Metanephros (tissue), 2 donors: ENCODE measurements around the gene SEPTIN14. TPM values are rescaled to one million over a fixed set of nuclear protein-coding genes. Genes with fewer than 3 reads are reported as not detected.

ENCODE experiments used
- small RNA-seq: library from RNA; depleted of rRNA; stranded (forward); fragments of <200 nt; gene quantifications from one replicate; pipeline ENCODE3, GENCODE V24; 2014; ENCODE audit warnings: low replicate concordance
- total RNA-seq: library from RNA; depleted of rRNA; stranded (reverse); fragments of >200 nt; gene quantifications from one replicate; pipeline ENCODE4 v1.2.3, GENCODE V29; 2014

The SEPTIN14 gene
- total RNA-seq, result not detected

DNA sequence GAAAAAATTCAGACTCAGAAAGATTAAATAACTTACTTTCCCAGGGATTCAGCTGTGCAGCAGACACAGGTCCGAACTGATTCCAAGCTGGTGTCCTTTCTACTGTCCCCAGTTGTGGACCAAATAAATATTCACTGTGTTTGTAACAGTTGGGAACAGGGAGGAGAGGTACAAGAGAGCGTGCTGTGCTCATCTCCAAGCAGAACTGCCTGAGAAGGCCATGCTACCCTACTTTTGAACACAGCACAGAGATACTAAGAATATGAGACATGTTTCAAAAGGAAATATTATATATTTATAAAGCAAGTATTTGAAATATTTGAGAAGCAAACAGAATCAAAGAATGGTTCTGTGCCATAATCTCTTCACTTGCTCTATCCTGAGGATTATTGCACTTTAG, at the start of gene SEPTIN14:
Gene SEPTIN14, minus strand, starts transcription at position 101 of the 400 bp plus-strand sequence. CDS start 756 bp downstream, outside the sequence.

Small RNAs within 50 kb of the gene (small RNA-seq; reads per million reads assigned to genes)
- not detected for gene AC092647.1
- gene AC092647.2, result not detected
- gene RNU6-1126P, result not detected

Other genes starting within 250 kb of the SEPTIN14 start
- 11.0 TPM for gene ZNF713, start 24.7 kb upstream of the SEPTIN14 start, total RNA-seq
- 11.2 TPM for gene MRPS17, start 89.1 kb upstream of the SEPTIN14 start, total RNA-seq
- 106 TPM for gene NIPSNAP2, start 101.8 kb upstream of the SEPTIN14 start, total RNA-seq
- 18.6 TPM for gene PSPH, start 188.7 kb upstream of the SEPTIN14 start, total RNA-seq
- 99.3 TPM for gene CCT6A, start 189.0 kb upstream of the SEPTIN14 start, total RNA-seq
- gene SUMF2, start 201.5 kb upstream of the SEPTIN14 start, total RNA-seq, result 111 TPM
- gene PHKG1, start 230.2 kb upstream of the SEPTIN14 start, total RNA-seq, result 29.3 TPM
- gene CHCHD2, start 243.7 kb upstream of the SEPTIN14 start, total RNA-seq, result 379 TPM